H1 (cell line): Measurements from ENCODE around the gene OTP. TPM values are rescaled to one million over a fixed set of nuclear protein-coding genes. Genes with fewer than 3 reads are reported as not detected.

ENCODE experiments used
- CTCF ChIA-PET: fragments of 300-600 bp; sonication (Branson Sonifier 250); formaldehyde crosslinking; loops from one replicate; lab custom pipeline; 2021; ENCODE audit not compliant: partially characterized antibody; lab: Charles Lee
- POLR2A ChIA-PET: fragments of 300-600 bp; sonication (Branson Sonifier 250); formaldehyde crosslinking; loops from one replicate; lab custom pipeline; 2021; ENCODE audit warnings: inconsistent platforms; ENCODE audit not compliant: partially characterized antibody; lab: Charles Lee
- DNase-seq, 2 experiments: peaks; one replicate each; pipeline versions ENCODE4 v3.0.0 to v3.0.0-alpha.2; 2010 to 2022; ENCODE audit warnings: low spot score in 2 of 2, low read depth in 1 of 2, mixed read lengths in 1 of 2
- FAIRE-seq: peaks from 2 replicates; lab custom pipeline; 2011; peaks lifted over from hg19 to GRCh38; lab: Jason Lieb, UNC
- H2AFZ ChIP-seq: 2 replicates; pipeline ENCODE4 v1.8.1; 2012; ENCODE audit warnings: low read length, inconsistent platforms
- H2AK5ac ChIP-seq: 2 replicates; pipeline ENCODE4 v1.6.1; 2013; ENCODE audit warnings: low read depth, low read length
- H2BK120ac ChIP-seq: replicated peaks from 2 replicates; pipeline ENCODE3; 2013; ENCODE audit warnings: low read depth, low read length, inconsistent platforms
- H2BK12ac ChIP-seq: 2 replicates; pipeline ENCODE4 v1.6.1; 2013; ENCODE audit warnings: low read depth, low read length
- H2BK15ac ChIP-seq: 2 replicates; pipeline ENCODE4 v1.6.1; 2013; ENCODE audit warnings: low read length
- H2BK20ac ChIP-seq: 2 replicates; pipeline ENCODE4 v1.6.1; 2013; ENCODE audit warnings: low read length
- H2BK5ac ChIP-seq: 2 replicates; pipeline ENCODE4 v1.6.1; 2013; ENCODE audit warnings: low read depth, low read length
- H3K14ac ChIP-seq: 2 replicates; pipeline ENCODE4 v1.6.1; 2013; ENCODE audit warnings: inconsistent platforms; ENCODE audit not compliant: insufficient read length
- H3K18ac ChIP-seq: 2 replicates; pipeline ENCODE4 v1.6.1; 2013; ENCODE audit warnings: low read length; ENCODE audit errors: extremely low read depth
- H3K23ac ChIP-seq: 2 replicates; pipeline ENCODE4 v1.6.1; 2013; ENCODE audit warnings: inconsistent platforms; ENCODE audit not compliant: insufficient read length
- H3K23me2 ChIP-seq: 2 replicates; pipeline ENCODE4 v1.6.1; 2013; ENCODE audit warnings: low read depth, low read length
- H3K27ac ChIP-seq: 2 replicates; pipeline ENCODE4 v1.6.1; 2011; ENCODE audit warnings: low read depth, low read length, inconsistent platforms
- H3K27me3 ChIP-seq, 4 experiments: replicated peaks in 1 of 4; 1 replicate in 1 of 4; 2 replicates in 3 of 4; pipeline versions ENCODE4 v1.6.1 to v1.8.1; 2011 to 2013; ENCODE audit warnings: low read length in 3 of 4, mild to moderate bottlenecking in 3 of 4, inconsistent platforms in 2 of 4, mixed read lengths in 2 of 4, moderate library complexity in 1 of 4; ENCODE audit not compliant: control insufficient read depth in 3 of 4, insufficient read depth in 3 of 4; ENCODE audit errors: extremely low read depth in 1 of 4
- H3K36me3 ChIP-seq, 4 experiments: 2 replicates each; pipeline versions ENCODE4 v1.6.1 to v1.8.1; 2011 to 2013; ENCODE audit warnings: mild to moderate bottlenecking in 4 of 4, low read length in 3 of 4, moderate library complexity in 2 of 4, control low read depth in 1 of 4, inconsistent platforms in 1 of 4; ENCODE audit not compliant: insufficient read depth in 4 of 4, control insufficient read depth in 2 of 4
- H3K4ac ChIP-seq: replicated peaks from 2 replicates; pipeline ENCODE3; 2013; ENCODE audit warnings: low read length, low read depth, mixed read lengths, inconsistent platforms; ENCODE audit not compliant: insufficient read length
- H3K4me1 ChIP-seq, 4 experiments: replicated peaks in 1 of 4; 1 replicate in 1 of 4; 2 replicates in 3 of 4; pipeline versions ENCODE4 v1.6.1 to v1.8.1; 2011 to 2013; ENCODE audit warnings: low read length in 3 of 4, inconsistent platforms in 2 of 4, mixed read lengths in 1 of 4; ENCODE audit not compliant: insufficient read depth in 4 of 4, control insufficient read depth in 3 of 4
- H3K4me2 ChIP-seq, 2 experiments: 2 replicates each; pipeline versions ENCODE4 v1.6.1 to v1.8.1; 2011 to 2013; ENCODE audit warnings: low read depth in 2 of 2, low read length in 2 of 2, control low read depth in 1 of 2, inconsistent platforms in 1 of 2, mild to moderate bottlenecking in 1 of 2; ENCODE audit not compliant: insufficient read depth in 1 of 2
- H3K4me3 ChIP-seq, 4 experiments: fragments of 200-600, 300-600 bp in 1 of 4; sonication (generic), shearing (Covaris generic), sonication (Bioruptor Twin) in 1 of 4; 2 replicates each; pipeline versions ENCODE4 v1.5.1 to v1.8.1; 2011 to 2016; ENCODE audit warnings: low read length in 4 of 4, low read depth in 3 of 4, control low read depth in 2 of 4, inconsistent platforms in 2 of 4, mild to moderate bottlenecking in 2 of 4, mixed read lengths in 1 of 4, moderate library complexity in 1 of 4; ENCODE audit not compliant: insufficient read depth in 2 of 4; ENCODE audit errors: extremely low read depth in 1 of 4
- H3K56ac ChIP-seq: replicated peaks from 2 replicates; pipeline ENCODE3; 2013; ENCODE audit warnings: low read depth, mild to moderate bottlenecking, mixed read lengths, low read length, inconsistent platforms; ENCODE audit not compliant: insufficient read length
- H3K79me1 ChIP-seq: 2 replicates; pipeline ENCODE4 v1.6.1; 2013; ENCODE audit warnings: low read depth, low read length, control low read depth
- H3K79me2 ChIP-seq, 2 experiments: 2 replicates each; pipeline versions ENCODE4 v1.6.1 to v1.8.1; 2012 to 2013; ENCODE audit warnings: low read length in 2 of 2, mild to moderate bottlenecking in 2 of 2, inconsistent platforms in 1 of 2; ENCODE audit not compliant: insufficient read depth in 2 of 2, control insufficient read depth in 1 of 2
- H3K9ac ChIP-seq, 4 experiments: replicated peaks in 1 of 4; 1 replicate in 1 of 4; 2 replicates in 3 of 4; pipeline versions ENCODE4 v1.6.1 to v1.8.1; 2011 to 2013; ENCODE audit warnings: low read depth in 3 of 4, low read length in 3 of 4, control low read depth in 2 of 4, mild to moderate bottlenecking in 2 of 4, moderate library complexity in 2 of 4, inconsistent platforms in 1 of 4; ENCODE audit errors: extremely low read depth in 1 of 4
- H3K9me3 ChIP-seq, 2 experiments: 2 replicates each; pipeline versions ENCODE4 v1.6.1 to v1.8.1; 2012 to 2013; ENCODE audit warnings: mild to moderate bottlenecking in 2 of 2, moderate library complexity in 2 of 2, control low read depth in 1 of 2, inconsistent platforms in 1 of 2, low read depth in 1 of 2, low read length in 1 of 2, mixed read lengths in 1 of 2; ENCODE audit not compliant: insufficient read depth in 2 of 2
- H4K20me1 ChIP-seq, 2 experiments: replicated peaks in 1 of 2; 2 replicates each; pipeline versions ENCODE3 to v1.8.1; 2011 to 2013; ENCODE audit warnings: inconsistent platforms in 2 of 2, low read length in 2 of 2, mild to moderate bottlenecking in 1 of 2; ENCODE audit not compliant: insufficient read depth in 2 of 2, control insufficient read depth in 1 of 2
- H4K5ac ChIP-seq: 2 replicates; pipeline ENCODE4 v1.6.1; 2013; ENCODE audit warnings: low read length, low read depth, mixed read lengths, inconsistent platforms; ENCODE audit not compliant: insufficient read length
- H4K8ac ChIP-seq: 2 replicates; pipeline ENCODE4 v1.8.0; 2013; ENCODE audit warnings: mild to moderate bottlenecking, moderate library complexity, low read length, inconsistent platforms; ENCODE audit not compliant: insufficient read depth; ENCODE audit errors: extremely low read depth
- H4K91ac ChIP-seq: replicated peaks from 2 replicates; pipeline ENCODE3; 2013; ENCODE audit warnings: low read length, mixed read lengths, inconsistent platforms; ENCODE audit not compliant: insufficient read length
- ATF2 ChIP-seq: IDR thresholded peaks from 2 replicates; pipeline ENCODE4 v1.6.1; 2012; ENCODE audit warnings: low read length, inconsistent platforms
- CBX8 ChIP-seq: fragments of 300-800, 300-1000 bp; sonication (generic); IDR thresholded peaks from 2 replicates; pipeline ENCODE4 v1.7.1; 2016; ENCODE audit warnings: low read depth, low read length, borderline replicate concordance
- EGR1 ChIP-seq: IDR thresholded peaks from 2 replicates; pipeline ENCODE4 v1.6.1; 2011; ENCODE audit warnings: low read depth, low read length, borderline replicate concordance
- GABPA ChIP-seq: IDR thresholded peaks from 2 replicates; pipeline ENCODE4 v1.6.1; 2011; ENCODE audit warnings: mild to moderate bottlenecking, low read length, moderate library complexity, borderline replicate concordance; ENCODE audit not compliant: insufficient read depth
- GTF2F1 ChIP-seq: IDR thresholded peaks from 2 replicates; pipeline ENCODE4 v1.6.1; 2012; ENCODE audit warnings: low read depth, low read length, improper control_type of control experiment, borderline replicate concordance
- MAFK ChIP-seq: IDR thresholded peaks from 2 replicates; pipeline ENCODE4 v1.6.1; 2012; ENCODE audit warnings: low read depth, mild to moderate bottlenecking, improper control_type of control experiment, low read length
- POLR2AphosphoS5 ChIP-seq: IDR thresholded peaks from 2 replicates; pipeline ENCODE4 v1.6.1; 2011; ENCODE audit warnings: low read depth, low read length
- RAD21 ChIP-seq, 2 experiments: IDR thresholded peaks in 1 of 2; conservative IDR thresholded peaks in 1 of 2; 2 replicates each; pipeline ENCODE4 v1.6.1; 2011; ENCODE audit warnings: low read depth in 2 of 2, low read length in 2 of 2, improper control_type of control experiment in 1 of 2, inconsistent platforms in 1 of 2, mild to moderate bottlenecking in 1 of 2, moderate library complexity in 1 of 2
- TAF1 ChIP-seq: IDR thresholded peaks from 2 replicates; pipeline ENCODE4 v1.6.1; 2011; ENCODE audit warnings: mild to moderate bottlenecking, low read depth, low read length
- TCF12 ChIP-seq: IDR thresholded peaks from 2 replicates; pipeline ENCODE4 v1.6.1; 2011; ENCODE audit warnings: low read depth, mild to moderate bottlenecking, low read length
- WGBS, 2 experiments: shearing (Covaris generic) in 1 of 2; methylation state at CpG; one replicate each; pipeline versions ENCODE4 v1.1.6 to v1.1.7; 2013 to 2015; ENCODE audit warnings: low lambda C conversion rate in 2 of 2, mixed read lengths in 2 of 2, inconsistent platforms in 1 of 2, low coverage in 1 of 2, missing lambda C conversion rate in 1 of 2; ENCODE audit not compliant: insufficient replicate concordance in 2 of 2, insufficient coverage in 1 of 2, insufficient read length in 1 of 2; ENCODE audit errors: extremely low coverage in 1 of 2, missing lambda C conversion rate in 1 of 2; 5-methylcytosine and 5-hydroxymethylcytosine counted together
- polyA plus RNA-seq, 7 experiments: library from polyadenylated mRNA; depleted of rRNA in 3 of 7; stranded (reverse) in 5 of 7; unstranded in 2 of 7; fragments of >200 nt in 5 of 7; fragments of 200-250 nt in 2 of 7; gene quantifications; 1 replicate in 5 of 7; 2 replicates in 1 of 7; 4 replicates in 1 of 7; pipeline versions ENCODE4 v1.2.1 to v1.2.3, GENCODE V29; 2011 to 2013; ENCODE audit warnings: missing spikeins in 2 of 7, mixed read lengths in 2 of 7
- total RNA-seq: library from RNA; stranded (reverse); fragmentation: NEBNext Ultra II Directional; extraction: Animal tissue kit (Norgen Biotek cat#: 25700); gene quantifications from 2 replicates; pipeline ENCODE4 v1.2.1, GENCODE V29; 2021

The OTP gene
- total and polyA plus RNA-seq, 2 of the 8 experiments (the other 6 are each of a cell fraction or from before 2014, with no cell fraction given), result not detected

DNA sequence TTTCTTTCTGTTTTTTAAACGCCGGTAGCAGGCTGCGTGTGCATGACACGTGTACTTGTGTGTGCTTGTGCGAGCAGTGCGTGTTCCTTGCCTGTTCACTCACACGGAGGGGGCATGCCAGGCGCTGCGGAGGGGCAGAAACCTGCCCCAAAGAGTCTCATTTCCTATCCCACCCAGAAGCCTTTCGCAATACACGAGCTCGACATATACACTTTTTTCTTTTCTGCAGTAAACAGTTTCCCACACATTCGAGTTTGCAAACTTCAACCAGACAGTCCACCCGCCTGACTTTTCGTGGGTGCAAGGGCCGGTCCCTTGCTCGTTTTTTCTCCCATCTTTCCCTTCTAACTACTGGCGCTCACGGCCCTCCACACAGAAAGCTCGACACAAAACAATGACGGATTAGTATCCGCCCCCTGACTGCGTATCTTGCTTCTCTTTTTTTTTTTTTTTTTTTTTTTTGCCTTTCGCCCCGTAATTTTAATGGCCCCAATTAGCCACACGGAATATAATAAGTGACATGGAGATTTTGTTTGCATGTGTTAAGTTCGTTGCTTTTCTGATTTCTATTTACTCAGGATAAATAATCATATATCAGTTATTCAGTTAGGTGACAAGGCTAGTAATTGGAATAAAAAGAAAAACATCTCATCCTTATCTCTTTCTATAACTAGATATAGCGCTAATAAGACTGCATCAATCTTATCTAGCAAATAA is 5.3 kb upstream of the OTP start:
- H3K4me2 ChIP-seq, result peak overlapping the region; percentile 23 to 62; a peak in 3 of 4 replicates
- H2BK120ac ChIP-seq, result no peak overlapping the region
- no peak overlapping the region for H2BK5ac ChIP-seq
- H3K27ac ChIP-seq, result no peak overlapping the region
- no peaks in the 10 kb centered on the region for H3K9me3 ChIP-seq
- no peak overlapping the region for H4K8ac ChIP-seq
- CTCF ChIA-PET, result no interaction called here
- H3K4me1 ChIP-seq, result peaks cover 6 to 22% (median 9%) of the 10 kb centered on the region in 4 experiments
- FAIRE-seq (no peak), DNase-seq (no peak)
- no peak overlapping the region for H2BK12ac ChIP-seq
- no peaks in the 10 kb centered on the region for H3K79me2 ChIP-seq
- WGBS, 2 experiments, result 4% methylated on average over 28 of the region's 28 CpGs; no CpG with 5 or more reads in 1 of the 2 experiments
- no peaks in the 10 kb centered on the region; a peak in 1 of 8 replicates for H3K36me3 ChIP-seq
- no peaks in the 10 kb centered on the region for H3K79me1 ChIP-seq
- H4K5ac ChIP-seq, result no peak overlapping the region
- H3K27me3 ChIP-seq, result peaks cover 75 to 100% (median 95%) of the 10 kb centered on the region in 4 experiments
- peaks cover 9% of the 10 kb centered on the region for H3K23me2 ChIP-seq
- H3K56ac ChIP-seq, result no peak overlapping the region
- no peak overlapping the region for H2BK20ac ChIP-seq
- no peak overlapping the region for H3K18ac ChIP-seq
- H4K20me1 ChIP-seq, result peaks cover 11 to 21% of the 10 kb centered on the region in 2 experiments
- H2AK5ac ChIP-seq, result no peak overlapping the region
- H3K23ac ChIP-seq, result no peak overlapping the region
- POLR2A ChIA-PET, result no interaction called here
- H2AFZ ChIP-seq, result no peak overlapping the region
- H2BK15ac ChIP-seq, result no peak overlapping the region
- no peak overlapping the region for H3K9ac ChIP-seq
- peak overlapping the region in 1 of 4 experiments; percentile 56; a peak in 5 of 8 replicates for H3K4me3 ChIP-seq
- no peak overlapping the region for H3K4ac ChIP-seq
- H4K91ac ChIP-seq, result no peak overlapping the region
- no peak overlapping the region for H3K14ac ChIP-seq
- TF ChIP-seq TAF1 (no peak), GABPA (no peak), POLR2AphosphoS5 (no peak), MAFK (no peak), ATF2 (no peak), TCF12 (no peak), CBX8 (peak; percentile 98), EGR1 (no peak), GTF2F1 (no peak), RAD21 (IDR thresholded peaks at IDR 0.05 in 1 of 2, conservative IDR thresholded peaks at IDR 0.05 in 1 of 2; ENCODE audit: low read depth in 2 of 2, low read length in 2 of 2) (no peak)
